A549 (cell line): Measurements from ENCODE around the gene ELN. TPM values are rescaled to one million over a fixed set of nuclear protein-coding genes. Genes with fewer than 3 reads are reported as not detected.
A peak's percentile ranks its signal among the peaks of the same experiment; 100 is the strongest.

ENCODE experiments used
- ATAC-seq, 2 experiments: fragments of 200-7000 bp in 1 of 2; fragments of >200 bp in 1 of 2; cut with Nextera tagmentation in 1 of 2; cut with Tn5 transposase in 1 of 2; 3 replicates each; pipeline versions ENCODE4 v1.8.0 to v1.9.1; 2018 to 2020; ENCODE audit warnings: mild to moderate bottlenecking in 1 of 2, moderate library complexity in 1 of 2
- CTCF ChIA-PET: fragments of 300-600 bp; sonication (Branson Sonifier 250); formaldehyde crosslinking; extraction: SDS; loops from one replicate; lab custom pipeline; 2021; ENCODE audit warnings: antibody characterized with exemption, inconsistent platforms; lab: Yijun Ruan, JAX
- POLR2A ChIA-PET: fragments of 350-600 bp; formaldehyde crosslinking; extraction: SDS; loops from one replicate; lab custom pipeline; 2021; ENCODE audit warnings: antibody characterized with exemption, inconsistent platforms; lab: Yijun Ruan, JAX
- DNase-seq, 2 experiments: peaks; one replicate each; pipeline versions ENCODE4 v3.0.0 to v3.0.0-alpha.2; 2011 to 2016; ENCODE audit warnings: low read depth in 1 of 2, low spot score in 1 of 2
- FAIRE-seq: peaks from 2 replicates; lab custom pipeline; 2011; peaks lifted over from hg19 to GRCh38; lab: Jason Lieb, UNC
- H3K27ac ChIP-seq, 2 experiments: fragments of >200 bp; sonication (Bioruptor Twin); formaldehyde crosslinking; 3 replicates each; pipeline ENCODE4 v1.5.1; 2016 to 2017
- H3K4me1 ChIP-seq: fragments of >200 bp; sonication (Bioruptor Twin); formaldehyde crosslinking; 3 replicates; pipeline ENCODE4 v1.6.1; 2016
- H3K4me2 ChIP-seq: fragments of >200 bp; sonication (Bioruptor Twin); formaldehyde crosslinking; 3 replicates; pipeline ENCODE4 v1.6.1; 2016
- H3K4me3 ChIP-seq: fragments of >200 bp; sonication (Bioruptor Twin); formaldehyde crosslinking; 3 replicates; pipeline ENCODE4 v1.5.1; 2016
- H3K9me3 ChIP-seq: fragments of >200 bp; sonication (Bioruptor Twin); formaldehyde crosslinking; 3 replicates; pipeline ENCODE4 v1.6.1; 2016
- ATOH8 ChIP-seq: fragments of 250-450 bp; sonication (Bioruptor Pico); IDR thresholded peaks from 2 replicates; pipeline ENCODE4 v1.5.0; 2020; ENCODE audit warnings: low read depth, mild to moderate bottlenecking, moderate library complexity
- BHLHE40 ChIP-seq: IDR thresholded peaks from 2 replicates; pipeline ENCODE4 v1.6.1; 2012; ENCODE audit warnings: low read depth, low read length, inconsistent platforms
- CHD2 ChIP-seq: fragments of 150-350 bp; IDR thresholded peaks from 2 replicates; pipeline ENCODE4 v1.6.1; 2014; ENCODE audit warnings: low read length; ENCODE audit not compliant: partially characterized antibody
- EHF ChIP-seq: fragments of 250-450 bp; sonication (Bioruptor Pico); IDR thresholded peaks from 2 replicates; pipeline ENCODE4 v1.5.0; 2020; ENCODE audit warnings: mild to moderate bottlenecking
- FOSB ChIP-seq: fragments of 250-450 bp; sonication (Bioruptor Pico); IDR thresholded peaks from 2 replicates; pipeline ENCODE4 v1.5.0; 2020; ENCODE audit warnings: mild to moderate bottlenecking, moderate library complexity
- FOSL2 ChIP-seq, 2 experiments: fragments of 450-650 bp in 1 of 2; fragments of >200 bp in 1 of 2; sonication (Bioruptor Twin) in 1 of 2; formaldehyde crosslinking; IDR thresholded peaks; 2 replicates each; pipeline versions ENCODE4 v1.5.0 to v1.6.1; 2016 to 2020; ENCODE audit warnings: mild to moderate bottlenecking in 1 of 2, moderate library complexity in 1 of 2
- HEYL ChIP-seq: fragments of 250-450 bp; sonication (Bioruptor Pico); IDR thresholded peaks from 2 replicates; pipeline ENCODE4 v1.8.0; 2021; ENCODE audit warnings: mild to moderate bottlenecking, moderate library complexity
- JUN ChIP-seq, 2 experiments: fragments of >200 bp; sonication (Bioruptor Twin); formaldehyde crosslinking; IDR thresholded peaks; 2 replicates in 1 of 2; 3 replicates in 1 of 2; pipeline ENCODE4 v1.6.1; 2016 to 2017
- JUNB ChIP-seq: fragments of >200 bp; sonication (Bioruptor Twin); formaldehyde crosslinking; IDR thresholded peaks from 2 replicates; pipeline ENCODE4 v1.6.1; 2016
- MAFK ChIP-seq: fragments of 450-650 bp; IDR thresholded peaks from 2 replicates; pipeline ENCODE4 v1.6.1; 2014; ENCODE audit not compliant: partially characterized antibody
- MAZ ChIP-seq: fragments of 150-350 bp; IDR thresholded peaks from 2 replicates; pipeline ENCODE4 v1.6.1; 2014; ENCODE audit warnings: antibody characterized with exemption, low read depth, low read length, borderline replicate concordance
- MYC ChIP-seq: IDR thresholded peaks from 2 replicates; pipeline ENCODE4 v1.6.1; 2012; ENCODE audit warnings: mild to moderate bottlenecking, inconsistent platforms, low read length, improper control_type of control experiment, borderline replicate concordance
- NPAS2 ChIP-seq: fragments of 250-450 bp; sonication (Bioruptor Pico); IDR thresholded peaks from 2 replicates; pipeline ENCODE4 v1.8.0; 2022; ENCODE audit warnings: mild to moderate bottlenecking, moderate library complexity, borderline replicate concordance
- PHF8 ChIP-seq: fragments of 200-600 bp; sonication (generic); IDR thresholded peaks from 2 replicates; pipeline ENCODE4 v1.6.1; 2016; ENCODE audit warnings: low read depth, mild to moderate bottlenecking, antibody characterized with exemption, moderate library complexity, borderline replicate concordance
- POLR2A ChIP-seq: IDR thresholded peaks from 2 replicates; pipeline ENCODE4 v1.6.1; 2012; ENCODE audit warnings: mild to moderate bottlenecking, low read length
- RAD21 ChIP-seq, 2 experiments: fragments of >200 bp in 1 of 2; sonication (Bioruptor Twin) in 1 of 2; formaldehyde crosslinking in 1 of 2; IDR thresholded peaks in 1 of 2; conservative IDR thresholded peaks in 1 of 2; 2 replicates in 1 of 2; 3 replicates in 1 of 2; pipeline ENCODE4 v1.6.1; 2012 to 2018; ENCODE audit warnings: inconsistent platforms in 1 of 2
- RARB ChIP-seq: fragments of 250-450 bp; sonication (Bioruptor Pico); IDR thresholded peaks from 2 replicates; pipeline ENCODE4 v1.8.0; 2021; ENCODE audit warnings: mild to moderate bottlenecking, moderate library complexity
- RCOR1 ChIP-seq: fragments of 150-350 bp; IDR thresholded peaks from 2 replicates; pipeline ENCODE4 v1.6.1; 2014; ENCODE audit warnings: antibody characterized with exemption, low read length, low read depth
- REST ChIP-seq: fragments of 200-600 bp; sonication (generic); IDR thresholded peaks from 2 replicates; pipeline ENCODE4 v1.6.1; 2016; ENCODE audit warnings: antibody characterized with exemption, mild to moderate bottlenecking, moderate library complexity
- RFX5 ChIP-seq: fragments of 450-650 bp; IDR thresholded peaks from 2 replicates; pipeline ENCODE4 v1.7.1; 2014; ENCODE audit warnings: antibody characterized with exemption, mild to moderate bottlenecking, moderate library complexity
- SREBF2 ChIP-seq: fragments of 450-650 bp; IDR thresholded peaks from 2 replicates; pipeline ENCODE4 v1.6.1; 2014; ENCODE audit warnings: mild to moderate bottlenecking, moderate library complexity
- ZFP36 ChIP-seq: fragments of 450-650 bp; IDR thresholded peaks from 2 replicates; pipeline ENCODE4 v1.6.1; 2014; ENCODE audit warnings: borderline replicate concordance; ENCODE audit not compliant: partially characterized antibody
- ZNF302 ChIP-seq: fragments of 250-450 bp; sonication (Bioruptor Pico); IDR thresholded peaks from 2 replicates; pipeline ENCODE4 v1.9.0; 2021; ENCODE audit warnings: inconsistent platforms, mild to moderate bottlenecking, moderate library complexity
- WGBS: methylation state at CpG from one replicate; pipeline ENCODE4 v1.1.6; 2017; ENCODE audit errors: missing lambda C conversion rate; 5-methylcytosine and 5-hydroxymethylcytosine counted together
- polyA plus RNA-seq, 4 experiments: library from polyadenylated mRNA; depleted of rRNA in 3 of 4; stranded (reverse); fragments of >200 nt; fragmentation: RNase III in 1 of 4; extraction: RNeasy Plus Mini Kit Qiagen cat#74134 plus additional on column Dnase treatment in 1 of 4; gene quantifications; 2 replicates in 3 of 4; 3 replicates in 1 of 4; pipeline ENCODE4 v1.2.3, GENCODE V29; 2011 to 2017

Gene ELN
- polyA plus RNA-seq, 2 of the 4 experiments (the other 2 are of a cell fraction): 0.09 to 0.16 TPM

- Histone ChIP-seq H3K4me3 (peak overlapping the region; percentile 85), H3K4me1 (peaks cover 16% of the 10 kb centered on the region), H3K4me2 (peak overlapping the region; percentile 99), H3K27ac (peak overlapping the region; percentile 97 to 99), H3K9me3 (no peaks in the 10 kb centered on the region)
- 66% methylated on average over 5 of the region's 6 CpGs for WGBS
- CTCF ChIA-PET: interaction anchor here (1.0 to 2.3 kb wide), 6 partner anchors 9 to 316 kb away, joined by 3 to 9 read pairs (median 3); no protein-coding TSS in a partner anchor
- DNase-seq: no peak
- TF ChIP-seq SREBF2 (no peak), MYC (no peak), FOSL2 (IDR thresholded peaks at IDR 0.05) (0 out of 2 replicates have a peak, but pooled peaks have one; percentile 1), FOSL2 (CRISPR knock-in tag; IDR thresholded peaks at IDR 0.05) (no peak), ZFP36 (no peak), JUNB (0 out of 2 replicates have a peak, but pooled peaks have one; percentile 1), RCOR1 (no peak), ATOH8 (CRISPR knock-in tag) (no peak), POLR2A (0 out of 2 replicates have a peak, but pooled peaks have one; percentile 4), RFX5 (no peak), ZNF302 (CRISPR knock-in tag) (no peak)
- ATAC-seq: peak in 1 of 2 experiments; percentile 41; a peak in 3 of 6 replicates
- FAIRE-seq: no peak
- POLR2A ChIA-PET: no interaction called here
Observed at GRCh38 chr7:74084722-74085578, 57.0 kb downstream of the ELN start.

- no peak overlapping the region for H3K4me2 ChIP-seq
- TF ChIP-seq NPAS2 (CRISPR knock-in tag) (no peak), MAFK (no peak), ZFP36 (peak; percentile 44), RAD21 (conservative IDR thresholded peaks at IDR 0.05 in 1 of 2, IDR thresholded peaks at IDR 0.05 in 1 of 2) (no peak), MYC (no peak), JUN (IDR thresholded peaks at IDR 0.05) (no peak), RCOR1 (no peak)
- CTCF ChIA-PET: interaction anchor here (0.5 to 1.9 kb wide), 2 partner anchors 313 to 358 kb away, joined by 3 to 5 read pairs; no protein-coding TSS in a partner anchor
- H3K4me3 ChIP-seq: no peak overlapping the region
- no peaks in the 10 kb centered on the region for H3K9me3 ChIP-seq
- H3K4me1 ChIP-seq: peaks cover 25% of the 10 kb centered on the region
- no peak for DNase-seq
- H3K27ac ChIP-seq: no peak overlapping the region
- no peak for FAIRE-seq
- no peak for ATAC-seq
- 94% methylated on average over 10 of the region's 10 CpGs for WGBS
- POLR2A ChIA-PET: no interaction called here
Observed at GRCh38 chr7:74087791-74088453, 59.9 kb downstream of the ELN start.

- 81% methylated on average over 10 of the region's 13 CpGs for WGBS
- peak in 1 of 2 experiments; percentile 5; a peak in 2 of 6 replicates for ATAC-seq
- ChIA-PET CTCF (interaction anchor here (0.6 to 2.2 kb wide), 3 partner anchors 13 to 565 kb away, joined by 3 to 6 read pairs (median 3); partner anchors contain the start of gene GTF2I), POLR2A (no interaction called here)
- no peak for FAIRE-seq
- no peak for TF ChIP-seq RAD21 (conservative IDR thresholded peaks at IDR 0.05 in 1 of 2, IDR thresholded peaks at IDR 0.05 in 1 of 2)
- no peak for TF ChIP-seq MAFK
- no peak for TF ChIP-seq FOSL2 (IDR thresholded peaks at IDR 0.05)
- TF ChIP-seq FOSL2 (CRISPR knock-in tag; IDR thresholded peaks at IDR 0.05): no peak
- TF ChIP-seq EHF: no peak
- no peak for TF ChIP-seq RARB (CRISPR knock-in tag)
- TF ChIP-seq MAZ: no peak
- TF ChIP-seq CHD2: no peak
- no peak for TF ChIP-seq PHF8
- no peak for TF ChIP-seq BHLHE40
- no peak for TF ChIP-seq REST
- no peak for TF ChIP-seq HEYL (CRISPR knock-in tag)
- no peak for TF ChIP-seq FOSB (CRISPR knock-in tag)
- no peak for TF ChIP-seq RFX5
- peak overlapping the region; percentile 96 to 97; a peak in 5 of 6 replicates for H3K27ac ChIP-seq
- no peak overlapping the region; the same call in 2 of the 3 replicates for H3K4me2 ChIP-seq
- no peak for DNase-seq
- peaks cover 5% of the 10 kb centered on the region; the same call in 1 of the 3 replicates for H3K9me3 ChIP-seq
- H3K4me3 ChIP-seq: no peak overlapping the region
- peaks cover 37% of the 10 kb centered on the region for H3K4me1 ChIP-seq
Observed at GRCh38 chr7:74092321-74092963, 64.5 kb downstream of the ELN start.
